Stomach (tissue), 4 donors: ENCODE results near the gene IPMK.

Experiments used
- CTCF ChIP-seq, 7 experiments: fragments of 450-650 bp in 4 of 7; fragments of 200-600 bp in 3 of 7; sonication (generic) in 3 of 7; IDR thresholded peaks; one replicate each; pipeline ENCODE4 v1.5.1; 2016 to 2019; ENCODE audit warnings: antibody characterized with exemption in 7 of 7, control low read depth in 2 of 7, mild to moderate bottlenecking in 1 of 7
- EP300 ChIP-seq: sonication (generic); formaldehyde crosslinking; IDR thresholded peaks from one replicate; pipeline ENCODE4 v1.6.1; 2017; ENCODE audit warnings: antibody characterized with exemption
- POLR2A ChIP-seq, 4 donors: fragments of 450-650 bp; IDR thresholded peaks; one replicate each; pipeline ENCODE4 v1.6.1; 2016; ENCODE audit warnings: antibody characterized with exemption in 4 of 4, control low read depth in 2 of 4, mild to moderate bottlenecking in 1 of 4, moderate library complexity in 1 of 4

- TF ChIP-seq EP300 (no peak), CTCF (IDR thresholded peaks at IDR 0.05) (no peak), POLR2A (IDR thresholded peaks at IDR 0.05) (no peak)
Measured at GRCh38 chr10:58262766-58263165, 4.9 kb downstream of the IPMK start.
